GM12873 (cell line): ENCODE measurements around the gene CD24.

Experiments used
- CTCF ChIP-seq: IDR thresholded peaks from 2 replicates; pipeline ENCODE4 v1.5.1; 2012; ENCODE audit warnings: low read depth, mild to moderate bottlenecking, moderate library complexity, low read length, control low read depth; ENCODE audit not compliant: insufficient read depth; ENCODE audit errors: missing control alignments

CD24 gene

GRCh38 chr6:106964954-106965353, 9.6 kb downstream of the CD24 start:
- TF ChIP-seq CTCF = no peak

DNA sequence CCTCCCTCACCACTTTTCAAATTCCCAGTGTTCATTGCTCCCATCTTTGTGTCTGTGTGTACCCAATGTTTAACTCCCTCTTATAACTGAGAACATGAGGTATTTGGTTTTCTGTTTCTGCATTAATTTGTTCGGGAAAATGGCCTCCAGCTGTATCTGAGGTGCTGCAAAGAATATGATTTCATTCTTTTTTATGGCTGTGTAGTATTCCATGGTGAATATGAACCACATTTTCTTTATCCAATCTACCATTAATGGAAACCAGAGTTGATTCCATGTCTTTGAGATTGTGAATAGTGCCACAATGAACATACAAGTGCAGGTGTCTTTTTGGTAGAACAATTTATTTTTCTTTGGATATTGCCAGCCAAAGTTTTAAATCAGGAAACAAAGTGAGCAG, 10.4 kb downstream of the CD24 start:
- no peak for TF ChIP-seq CTCF

- TF ChIP-seq CTCF = no peak
These were observed 11.0 kb downstream of the CD24 start for GRCh38 chr6:106963544-106963943.

DNA sequence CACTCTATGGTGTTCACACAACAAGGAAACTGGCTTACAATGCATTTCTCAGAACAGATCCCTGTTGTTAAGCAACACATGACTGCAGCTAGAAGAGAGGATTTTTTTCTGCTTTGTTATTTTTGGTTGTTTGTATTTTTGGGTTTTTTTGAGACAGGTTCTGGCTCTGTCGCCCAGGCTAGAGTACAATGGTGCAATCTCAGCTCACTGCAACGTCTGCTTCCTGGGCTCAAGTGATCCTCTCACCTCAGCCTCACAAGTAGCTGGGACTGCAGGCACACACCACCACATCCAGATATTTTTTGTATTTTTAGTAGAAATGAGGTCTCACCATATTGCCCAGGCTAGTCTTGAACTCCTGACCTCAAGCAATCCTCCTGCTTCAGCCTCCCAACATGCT, 12.7 kb downstream of the CD24 start:
- no peak for TF ChIP-seq CTCF

GRCh38 chr6:106961136-106961535, 13.4 kb downstream of the CD24 start:
- TF ChIP-seq CTCF = no peak

- no peak for TF ChIP-seq CTCF
These were observed 14.5 kb downstream of the CD24 start for GRCh38 chr6:106959985-106960384.

GRCh38 chr6:106939848-106940247, 34.7 kb downstream of the CD24 start:
- no peak for TF ChIP-seq CTCF

- no peak for TF ChIP-seq CTCF
These were observed 35.3 kb downstream of the CD24 start for GRCh38 chr6:106939208-106939607.
